Neural cell (in vitro differentiated cells): ENCODE measurements around the gene SLC2A13.

Experiments used
- CTCF ChIP-seq: fragments of 450-650 bp; IDR thresholded peaks from 2 replicates; pipeline ENCODE4 v1.5.1; 2014; ENCODE audit warnings: antibody characterized with exemption, mild to moderate bottlenecking, moderate library complexity; ENCODE audit not compliant: poor library complexity, severe bottlenecking
- MXI1 ChIP-seq: fragments of 450-650 bp; conservative IDR thresholded peaks from 2 replicates; pipeline ENCODE4 v1.6.1; 2014; ENCODE audit warnings: antibody characterized with exemption, mild to moderate bottlenecking; ENCODE audit not compliant: poor library complexity, severe bottlenecking
- POLR2AphosphoS5 ChIP-seq: IDR thresholded peaks from 2 replicates; pipeline ENCODE4 v1.6.1; 2012

DNA sequence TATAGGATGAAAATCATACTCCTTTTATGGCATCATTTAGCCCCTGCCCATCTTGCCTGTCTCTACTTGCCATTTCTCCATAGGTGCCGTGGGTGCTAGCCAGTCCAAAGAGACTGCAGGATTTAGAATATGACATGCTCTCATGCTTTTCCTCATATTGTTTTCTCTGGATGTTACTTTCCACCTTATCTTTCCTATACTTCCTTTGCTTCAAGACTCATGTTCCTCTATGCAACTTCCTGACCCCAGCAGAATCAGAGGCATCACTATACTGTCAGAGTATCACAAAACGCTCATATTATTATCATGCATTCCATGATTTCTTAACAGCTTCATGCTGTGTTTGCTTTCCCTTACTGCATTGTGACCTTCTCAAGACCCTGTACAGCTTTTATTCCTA is 265.5 kb downstream of the SLC2A13 start:
- TF ChIP-seq MXI1 (no peak), CTCF (no peak), POLR2AphosphoS5 (no peak)
